HEK293 (cell line): Measurements from ENCODE around the gene EFCAB5.
A peak's percentile ranks its signal among the peaks of the same experiment; 100 is the strongest.

Experiments used
- CTCF ChIA-PET: fragments of 350-600 bp; formaldehyde crosslinking; extraction: SDS; loops from one replicate; lab custom pipeline; 2021; ENCODE audit warnings: antibody characterized with exemption; lab: Yijun Ruan, JAX
- POLR2A ChIA-PET: fragments of 300-600 bp; formaldehyde crosslinking; extraction: SDS; loops from one replicate; lab custom pipeline; 2020; ENCODE audit warnings: antibody characterized with exemption, inconsistent platforms; lab: Yijun Ruan, JAX
- H3K27ac ChIP-seq: fragments of 200-500 bp; sonication (Bioruptor generic); 2 replicates; pipeline ENCODE4 v1.5.1; 2014; ENCODE audit warnings: low read depth, low read length, control low read depth, inconsistent platforms; ENCODE audit errors: extremely low read depth
- H3K36me3 ChIP-seq, 2 experiments: fragments of 200-500 bp in 1 of 2; sonication (Bioruptor generic) in 1 of 2; 1 replicate in 1 of 2; 2 replicates in 1 of 2; pipeline ENCODE4 v1.5.1; 2014 to 2017; ENCODE audit warnings: inconsistent platforms in 2 of 2, low read length in 2 of 2; ENCODE audit not compliant: control insufficient read depth in 2 of 2, insufficient read depth in 1 of 2
- H3K4me1 ChIP-seq: fragments of 200-500 bp; sonication (Bioruptor generic); 2 replicates; pipeline ENCODE4 v1.5.1; 2014; ENCODE audit warnings: mild to moderate bottlenecking, low read length, inconsistent platforms; ENCODE audit not compliant: control insufficient read depth, insufficient read depth
- H3K4me3 ChIP-seq: 2 replicates; pipeline ENCODE4 v1.5.1; 2011; ENCODE audit warnings: low read depth, mild to moderate bottlenecking, control low read depth, low read length, moderate library complexity
- H3K9me3 ChIP-seq: fragments of 200-500 bp; sonication (Bioruptor generic); 2 replicates; pipeline ENCODE4 v1.5.1; 2014; ENCODE audit warnings: low read depth, low read length, inconsistent platforms; ENCODE audit not compliant: control insufficient read depth, insufficient read depth
- BCL11B ChIP-seq: fragments of 450-650 bp; formaldehyde crosslinking; IDR thresholded peaks from 2 replicates; pipeline ENCODE4 v1.5.1; 2016; ENCODE audit warnings: low read depth, missing biosample characterization, missing genetic modification characterization
- KLF10 ChIP-seq: fragments of 450-650 bp; IDR thresholded peaks from 2 replicates; pipeline ENCODE4 v1.5.1; 2018; ENCODE audit warnings: missing biosample characterization, mild to moderate bottlenecking, missing genetic modification characterization
- PRDM1 ChIP-seq: fragments of 450-650 bp; formaldehyde crosslinking; IDR thresholded peaks from 2 replicates; pipeline ENCODE4; 2016; ENCODE audit warnings: missing biosample characterization, missing genetic modification characterization
- SALL2 ChIP-seq: fragments of 450-650 bp; formaldehyde crosslinking; IDR thresholded peaks from 2 replicates; pipeline ENCODE4 v1.5.0; 2017; ENCODE audit warnings: missing biosample characterization, mild to moderate bottlenecking, missing genetic modification characterization, borderline replicate concordance
- SCRT2 ChIP-seq: fragments of 450-650 bp; formaldehyde crosslinking; IDR thresholded peaks from 2 replicates; pipeline ENCODE4 v1.5.1; 2016; ENCODE audit warnings: missing biosample characterization, missing genetic modification characterization
- SETDB1 ChIP-seq: IDR thresholded peaks from one replicate; pipeline ENCODE4 v1.6.1; 2017; ENCODE audit warnings: mild to moderate bottlenecking, low read length, moderate library complexity, mixed read lengths; ENCODE audit not compliant: insufficient read length
- TRIM28 ChIP-seq: IDR thresholded peaks from 2 replicates; pipeline ENCODE4 v1.6.1; 2011; ENCODE audit warnings: low read length, control low read depth, borderline replicate concordance
- ZNF133 ChIP-seq: fragments of 450-650 bp; formaldehyde crosslinking; IDR thresholded peaks from 2 replicates; pipeline ENCODE4 v1.5.1; 2016; ENCODE audit warnings: missing biosample characterization, missing genetic modification characterization
- ZNF174 ChIP-seq: fragments of 450-650 bp; formaldehyde crosslinking; IDR thresholded peaks from 2 replicates; pipeline ENCODE4 v1.5.0; 2017; ENCODE audit warnings: missing biosample characterization, mild to moderate bottlenecking, missing genetic modification characterization
- ZNF239 ChIP-seq: fragments of 450-650 bp; formaldehyde crosslinking; IDR thresholded peaks from 2 replicates; pipeline ENCODE4 v1.5.1; 2016; ENCODE audit warnings: missing biosample characterization, missing genetic modification characterization
- ZNF354C ChIP-seq: fragments of 450-650 bp; formaldehyde crosslinking; IDR thresholded peaks from 2 replicates; pipeline ENCODE4 v1.5.1; 2016; ENCODE audit warnings: missing biosample characterization, missing genetic modification characterization, low read depth, borderline replicate concordance
- ZNF391 ChIP-seq: fragments of 450-650 bp; formaldehyde crosslinking; IDR thresholded peaks from 2 replicates; pipeline ENCODE4 v1.5.1; 2016; ENCODE audit warnings: low read depth, missing biosample characterization, missing genetic modification characterization, borderline replicate concordance
- ZNF404 ChIP-seq: fragments of 450-650 bp; formaldehyde crosslinking; IDR thresholded peaks from 2 replicates; pipeline ENCODE4 v1.5.1; 2017; ENCODE audit warnings: missing biosample characterization, missing genetic modification characterization
- ZNF549 ChIP-seq: fragments of 450-650 bp; IDR thresholded peaks from 2 replicates; pipeline ENCODE4 v1.5.1; 2018; ENCODE audit warnings: missing biosample characterization, missing genetic modification characterization, mild to moderate bottlenecking, inconsistent platforms, moderate library complexity
- ZNF621 ChIP-seq: fragments of 450-650 bp; formaldehyde crosslinking; IDR thresholded peaks from 2 replicates; pipeline ENCODE4 v1.5.1; 2017; ENCODE audit warnings: missing biosample characterization, missing genetic modification characterization
- ZSCAN4 ChIP-seq: fragments of 450-650 bp; formaldehyde crosslinking; IDR thresholded peaks from 2 replicates; pipeline ENCODE4 v1.5.1; 2017; ENCODE audit warnings: missing biosample characterization, missing genetic modification characterization
- ZSCAN5A ChIP-seq: fragments of 450-650 bp; formaldehyde crosslinking; IDR thresholded peaks from 2 replicates; pipeline ENCODE4 v1.5.1; 2016; ENCODE audit warnings: missing biosample characterization, missing genetic modification characterization

Gene EFCAB5

DNA sequence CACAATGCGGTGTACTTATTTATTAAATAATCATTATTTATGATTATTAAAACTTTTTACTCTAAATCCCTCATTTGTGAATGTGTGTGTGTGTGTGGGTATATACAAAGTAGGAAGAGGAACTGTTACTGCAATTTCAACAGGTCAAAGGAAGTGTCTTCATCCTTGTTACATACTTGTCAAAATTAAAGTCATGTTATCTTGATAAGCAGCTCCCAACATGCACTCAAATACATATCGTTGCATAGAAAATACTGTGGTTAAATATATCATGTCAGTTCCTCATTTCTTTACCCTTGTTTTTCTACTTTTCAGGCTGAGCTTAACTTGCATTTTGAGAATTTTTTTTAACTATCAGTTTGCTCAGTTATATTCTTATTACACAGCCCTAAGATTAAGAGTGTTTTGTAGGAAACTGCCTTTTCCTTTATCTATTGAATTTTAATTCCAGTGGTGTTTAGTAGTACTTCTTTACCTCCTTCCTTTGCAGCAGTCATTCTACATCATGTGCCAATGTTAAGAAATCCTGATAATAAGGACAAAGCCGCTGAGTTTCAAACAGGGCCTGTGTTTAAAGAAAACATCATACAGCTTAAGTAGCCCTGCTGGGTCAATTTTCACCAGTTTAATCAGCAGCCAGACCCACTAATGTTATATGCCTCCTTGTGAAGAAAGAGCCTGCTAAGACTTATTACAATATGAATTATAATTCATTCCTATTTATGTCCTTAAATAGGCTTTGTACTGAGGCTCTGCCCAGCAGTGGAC, 7.2 kb downstream of the EFCAB5 start:
- Histone ChIP-seq H3K4me1 (no peaks in the 10 kb centered on the region), H3K36me3 (no peaks in the 10 kb centered on the region), H3K4me3 (no peak overlapping the region), H3K9me3 (no peaks in the 10 kb centered on the region), H3K27ac (no peak overlapping the region)
- ChIA-PET CTCF (interaction anchor here (0.6 to 1.5 kb wide), 6 partner anchors 15 to 358 kb away, joined by 3 to 8 read pairs (median 4); no protein-coding TSS in a partner anchor), POLR2A (no interaction called here)
- TF ChIP-seq SCRT2 (tag by site-specific recombination) (0 out of 2 replicates have a peak, but pooled peaks have one; percentile 32), ZNF354C (tag by site-specific recombination) (no peak)

DNA sequence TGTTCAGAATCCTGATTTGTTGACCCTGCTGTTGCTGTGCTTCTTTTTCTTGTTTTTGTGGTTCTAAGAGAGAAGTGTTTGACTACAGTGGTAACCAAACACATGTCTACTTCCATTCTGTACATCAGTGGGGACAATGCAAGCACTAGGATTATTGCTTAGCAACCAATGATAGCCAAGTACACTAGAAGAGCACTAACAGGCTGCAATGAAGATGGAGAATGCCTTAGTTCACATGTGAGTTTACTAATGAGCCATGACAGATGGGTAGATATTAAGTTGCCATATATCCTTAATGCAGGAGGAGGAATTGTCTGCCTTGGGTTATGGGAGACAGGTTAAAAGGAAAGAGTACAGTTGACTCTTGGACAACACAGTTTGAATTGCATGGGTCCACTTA, 8.3 kb downstream of the EFCAB5 start:
- H3K4me1 ChIP-seq, result no peaks in the 10 kb centered on the region
- POLR2A ChIA-PET, result no interaction called here
- TF ChIP-seq SCRT2 (tag by site-specific recombination) (no peak), ZNF133 (tag by site-specific recombination) (peak; percentile 84; the same call in 1 of the 2 replicates), ZSCAN4 (tag by site-specific recombination) (no peak)
- H3K9me3 ChIP-seq, result no peaks in the 10 kb centered on the region
- H3K36me3 ChIP-seq, result no peaks in the 10 kb centered on the region
- CTCF ChIA-PET, result interaction anchor here (0.8 to 1.5 kb wide), 5 partner anchors 16 to 170 kb away, joined by 3 to 8 read pairs (median 4); no protein-coding TSS in a partner anchor
- no peak overlapping the region for H3K4me3 ChIP-seq
- H3K27ac ChIP-seq, result no peak overlapping the region

DNA sequence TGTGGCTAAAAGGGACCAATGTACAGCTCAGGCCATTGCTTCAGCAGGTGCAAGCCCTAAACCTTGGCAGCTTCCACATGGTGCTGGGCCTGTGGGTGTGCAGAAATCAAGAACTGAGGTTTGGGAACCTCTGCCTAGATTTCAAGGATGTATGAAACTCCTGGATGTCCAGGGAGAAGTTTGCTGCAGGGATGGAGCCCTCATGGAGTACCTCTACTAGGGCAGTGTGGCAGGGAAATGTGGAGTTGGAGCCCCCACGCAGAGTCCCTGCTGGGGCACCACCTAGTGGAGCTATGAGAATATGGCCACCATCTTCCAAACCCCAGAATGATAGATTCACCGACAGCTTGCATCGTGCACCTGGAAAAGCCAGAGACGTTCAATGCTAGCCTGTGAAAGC, 13.0 kb downstream of the EFCAB5 start:
- no peaks in the 10 kb centered on the region for H3K36me3 ChIP-seq
- ChIA-PET POLR2A (no interaction called here), CTCF (interaction anchor here (0.7 to 1.0 kb wide), 2 partner anchors 13 to 23 kb away, joined by 4 read pairs; partner anchors contain the start of gene EFCAB5)
- no peaks in the 10 kb centered on the region for H3K4me1 ChIP-seq
- no peak overlapping the region for H3K4me3 ChIP-seq
- no peak for TF ChIP-seq ZNF621 (tag by site-specific recombination)
- no peak for TF ChIP-seq BCL11B (tag by site-specific recombination)
- TF ChIP-seq SETDB1, result peak; percentile 51
- no peak for TF ChIP-seq ZNF391 (tag by site-specific recombination)
- no peak for TF ChIP-seq ZSCAN5A (tag by site-specific recombination)
- no peak for TF ChIP-seq ZNF404
- TF ChIP-seq ZNF239 (tag by site-specific recombination), result no peak
- peak; percentile 56; the same call in 1 of the 2 replicates for TF ChIP-seq TRIM28
- no peak for TF ChIP-seq SALL2 (tag by site-specific recombination)
- no peak for TF ChIP-seq ZNF174 (tag by site-specific recombination)
- no peak for TF ChIP-seq KLF10 (tag by site-specific recombination)
- no peaks in the 10 kb centered on the region for H3K9me3 ChIP-seq
- no peak overlapping the region for H3K27ac ChIP-seq

- no peaks in the 10 kb centered on the region for H3K36me3 ChIP-seq
- CTCF ChIA-PET, result interaction anchor here (0.6 to 1.4 kb wide), 9 partner anchors 9 to 991 kb away, joined by 3 to 6 read pairs (median 4); no protein-coding TSS in a partner anchor
- H3K4me3 ChIP-seq, result no peak overlapping the region
- POLR2A ChIA-PET, result interaction anchor here (0.6 kb wide), 1 partner anchor 71 kb away, joined by 4 read pairs; no protein-coding TSS in a partner anchor
- H3K27ac ChIP-seq, result no peak overlapping the region
- TF ChIP-seq ZNF549 (tag by site-specific recombination), result 0 out of 2 replicates have a peak, but pooled peaks have one; percentile 20
- TF ChIP-seq PRDM1, result no peak
- no peaks in the 10 kb centered on the region for H3K4me1 ChIP-seq
- no peaks in the 10 kb centered on the region for H3K9me3 ChIP-seq
These were observed 14.8 kb downstream of the EFCAB5 start for GRCh38 chr17:29956225-29956624.
